Skeletal muscle tissue (tissue), 4 donors: ENCODE measurements around the gene ZNF622. TPM values are rescaled to one million over a fixed set of nuclear protein-coding genes. Genes with fewer than 3 reads are reported as not detected.
"Not testable (repeated sequence)": the region's sequence is repeated elsewhere in the genome, so short reads cannot be mapped to it uniquely, and the experiment has no call there.

Experiments used
- H3K27ac ChIP-seq: one replicate; pipeline ENCODE4 v1.7.0; 2013; ENCODE audit warnings: mild to moderate bottlenecking, low read depth, low read length, inconsistent platforms
- H3K27me3 ChIP-seq, 3 donors: one replicate each; pipeline ENCODE4 v1.7.0; 2013; ENCODE audit warnings: low read length in 3 of 3; ENCODE audit not compliant: control insufficient read depth in 3 of 3, insufficient read depth in 3 of 3
- H3K36me3 ChIP-seq, 3 donors: one replicate each; pipeline ENCODE4 v1.7.0; 2013; ENCODE audit warnings: low read length in 3 of 3; ENCODE audit not compliant: control insufficient read depth in 3 of 3, insufficient read depth in 3 of 3
- H3K4me1 ChIP-seq, 3 donors: one replicate each; pipeline ENCODE4 v1.7.0; 2013; ENCODE audit warnings: low read length in 3 of 3, mild to moderate bottlenecking in 3 of 3; ENCODE audit not compliant: control insufficient read depth in 3 of 3, insufficient read depth in 3 of 3
- H3K4me3 ChIP-seq, 3 donors: one replicate each; pipeline ENCODE4 v1.7.0; 2013; ENCODE audit warnings: low read length in 3 of 3
- H3K9ac ChIP-seq, 3 donors: one replicate each; pipeline ENCODE4 v1.7.0; 2013; ENCODE audit warnings: low read length in 3 of 3, mild to moderate bottlenecking in 3 of 3, moderate library complexity in 2 of 3, low read depth in 1 of 3
- H3K9me3 ChIP-seq, 3 donors: one replicate each; pipeline ENCODE4 v1.7.0; 2013; ENCODE audit warnings: low read length in 3 of 3; ENCODE audit not compliant: control insufficient read depth in 3 of 3
- total RNA-seq: library from RNA; depleted of rRNA; stranded (reverse); fragments of >200 nt; gene quantifications from one replicate; pipeline ENCODE4 v1.2.3, GENCODE V29; 2014
- donor health status: Osteomylitis.

ZNF622 gene
- total RNA-seq, 1 donor from 2014 or later: 28.2 TPM

DNA sequence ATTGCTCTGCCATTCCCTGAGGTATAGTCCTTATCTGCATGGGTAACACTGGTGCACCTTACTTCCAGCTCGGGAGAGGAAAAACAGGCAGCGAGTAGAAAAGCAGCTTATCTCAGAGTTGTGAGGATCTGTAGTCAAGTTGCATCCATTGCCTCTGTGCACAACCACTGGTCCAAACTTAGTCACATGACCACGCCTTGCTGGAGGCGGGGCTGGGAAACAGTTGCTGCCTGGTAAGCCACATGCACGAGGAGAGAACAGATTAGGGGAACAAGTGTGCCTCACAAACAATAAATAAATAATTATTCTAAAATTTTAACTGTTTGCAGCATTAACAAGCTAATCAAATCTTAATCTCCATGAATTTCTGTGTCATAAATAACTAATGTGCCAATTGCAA is 18.6 kb downstream of the ZNF622 start:
- H3K4me3 ChIP-seq: no peak overlapping the region
- H3K9me3 ChIP-seq: no peaks in the 10 kb centered on the region
- no peak overlapping the region for H3K27ac ChIP-seq
- H3K9ac ChIP-seq: no peak overlapping the region
- peaks cover 29 to 38% (median 36%) of the 10 kb centered on the region in 3 donors for H3K36me3 ChIP-seq
- H3K27me3 ChIP-seq: no peaks in the 10 kb centered on the region
- H3K4me1 ChIP-seq: no peaks in the 10 kb centered on the region

DNA sequence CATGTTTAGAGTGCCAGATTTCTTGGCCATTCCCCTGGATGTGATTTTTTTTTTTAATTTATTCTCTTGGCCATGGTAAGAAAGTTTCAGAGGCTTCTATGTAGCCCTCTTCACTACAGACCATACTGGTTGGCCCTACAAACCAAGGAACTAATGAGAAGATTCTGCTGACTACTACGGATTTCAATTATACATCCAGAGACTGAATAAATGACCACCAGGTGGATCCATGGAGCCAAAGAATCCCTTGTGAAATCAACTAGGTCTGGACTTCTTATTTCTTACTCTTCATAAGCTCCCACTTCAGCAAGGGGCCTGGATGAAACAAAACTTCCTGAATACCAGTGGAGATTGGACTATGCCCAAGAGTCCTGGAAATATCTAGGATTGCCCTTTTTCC is 27.6 kb downstream of the ZNF622 start:
- Histone ChIP-seq H3K27ac (no peak overlapping the region), H3K9me3 (no peaks in the 10 kb centered on the region), H3K4me1 (no peaks in the 10 kb centered on the region), H3K27me3 (peaks cover 0 to 2% (median 0%) of the 10 kb centered on the region in 3 donors), H3K36me3 (no peaks in the 10 kb centered on the region), H3K4me3 (no peak overlapping the region), H3K9ac (no peak overlapping the region)

DNA sequence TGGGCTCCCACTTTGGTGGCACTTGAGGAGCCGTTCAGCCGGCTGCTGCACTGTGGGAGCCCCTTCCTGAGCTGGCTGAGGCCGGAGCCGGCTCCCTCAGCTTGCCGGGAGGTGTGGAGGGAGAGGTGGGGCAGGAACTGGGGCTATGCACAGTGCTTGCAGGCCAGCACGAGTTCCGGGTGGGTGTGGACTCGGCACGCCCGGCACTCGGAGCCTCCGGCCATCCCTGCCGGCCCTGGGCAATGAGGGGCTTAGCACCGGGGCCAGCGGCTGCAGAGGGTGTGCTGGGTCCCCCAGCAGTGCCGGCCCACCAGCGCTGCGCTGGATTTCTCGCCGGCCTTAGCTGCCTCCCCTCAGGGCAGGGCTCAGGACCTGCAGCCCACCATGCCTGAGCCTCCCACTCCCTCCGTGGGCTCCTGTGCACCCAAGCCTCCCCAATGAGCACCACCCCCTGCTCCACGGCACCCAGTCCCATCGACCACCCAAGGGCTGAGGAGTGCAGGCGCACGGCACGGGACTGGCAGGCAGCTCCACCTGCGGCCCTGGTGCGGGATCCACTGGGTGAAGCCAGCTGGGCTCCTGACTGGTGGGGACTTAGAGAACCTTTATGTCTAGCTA is 29.4 kb downstream of the ZNF622 start:
- H3K4me3 ChIP-seq, H3K9me3 ChIP-seq, H3K4me1 ChIP-seq, H3K27me3 ChIP-seq, H3K27ac ChIP-seq, H3K9ac ChIP-seq, H3K36me3 ChIP-seq: not testable (repeated sequence)

DNA sequence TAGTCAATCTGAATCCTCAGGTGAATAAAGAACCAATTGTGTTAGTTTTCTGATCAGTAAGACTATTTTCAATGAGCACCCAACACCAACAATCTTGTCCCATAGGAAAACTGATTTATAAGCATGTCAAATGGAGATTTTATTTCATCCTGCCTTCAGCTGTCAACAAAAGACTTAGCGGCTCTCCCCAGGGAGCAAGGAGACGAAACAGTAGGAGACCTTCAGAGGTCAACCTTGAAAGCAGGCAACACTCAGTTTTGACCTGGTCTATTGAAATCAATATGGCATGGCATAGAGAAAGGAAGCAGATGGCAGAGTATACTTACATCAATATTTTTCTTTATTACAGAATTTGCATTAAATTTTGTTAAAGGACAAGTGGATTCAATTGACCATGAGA is 34.1 kb downstream of the ZNF622 start:
- Histone ChIP-seq H3K27me3 (peaks cover 0 to 2% (median 0%) of the 10 kb centered on the region in 3 donors), H3K27ac (no peak overlapping the region), H3K4me3 (no peak overlapping the region), H3K36me3 (no peaks in the 10 kb centered on the region), H3K9ac (no peak overlapping the region), H3K9me3 (no peaks in the 10 kb centered on the region), H3K4me1 (no peaks in the 10 kb centered on the region)

DNA sequence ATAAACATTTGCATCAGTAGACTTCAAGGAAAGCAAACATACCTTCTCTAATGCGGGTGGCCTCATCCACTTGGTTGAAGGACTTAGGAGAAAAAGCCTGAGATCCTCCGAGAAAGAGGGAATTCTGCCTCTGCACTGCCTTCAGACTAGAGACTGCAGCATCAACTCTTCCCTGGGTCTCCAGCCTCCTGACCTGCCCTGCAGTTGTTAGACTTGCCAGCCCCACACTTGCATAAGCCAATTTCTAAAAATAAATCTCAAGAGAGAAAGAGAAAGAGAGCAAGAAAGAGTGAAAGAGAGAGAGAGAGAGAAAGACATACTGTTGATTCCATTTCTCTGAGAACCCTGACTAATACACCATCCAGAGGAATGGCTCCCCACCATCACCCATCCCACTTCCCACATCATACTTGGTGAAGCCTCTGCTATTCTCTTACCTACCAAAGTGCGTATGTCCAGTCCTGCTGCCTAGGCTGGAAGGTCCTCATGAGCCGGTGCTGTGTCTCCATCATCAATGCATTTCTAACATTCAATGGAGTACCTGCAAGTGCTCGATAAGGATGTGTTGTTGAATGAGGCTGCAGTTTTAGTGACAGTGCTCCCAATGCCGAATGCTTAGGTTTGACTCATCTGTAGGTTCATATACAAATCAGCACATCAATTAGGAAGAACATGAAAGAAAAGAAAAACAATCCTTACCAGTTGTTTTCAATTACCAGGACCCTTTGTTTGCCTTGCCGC is 35.1 kb downstream of the ZNF622 start:
- no peaks in the 10 kb centered on the region for H3K36me3 ChIP-seq
- H3K27ac ChIP-seq: no peak overlapping the region
- H3K4me1 ChIP-seq: no peaks in the 10 kb centered on the region
- H3K9me3 ChIP-seq: no peaks in the 10 kb centered on the region
- no peak overlapping the region for H3K9ac ChIP-seq
- peaks cover 0 to 2% (median 0%) of the 10 kb centered on the region in 3 donors for H3K27me3 ChIP-seq
- no peak overlapping the region for H3K4me3 ChIP-seq

DNA sequence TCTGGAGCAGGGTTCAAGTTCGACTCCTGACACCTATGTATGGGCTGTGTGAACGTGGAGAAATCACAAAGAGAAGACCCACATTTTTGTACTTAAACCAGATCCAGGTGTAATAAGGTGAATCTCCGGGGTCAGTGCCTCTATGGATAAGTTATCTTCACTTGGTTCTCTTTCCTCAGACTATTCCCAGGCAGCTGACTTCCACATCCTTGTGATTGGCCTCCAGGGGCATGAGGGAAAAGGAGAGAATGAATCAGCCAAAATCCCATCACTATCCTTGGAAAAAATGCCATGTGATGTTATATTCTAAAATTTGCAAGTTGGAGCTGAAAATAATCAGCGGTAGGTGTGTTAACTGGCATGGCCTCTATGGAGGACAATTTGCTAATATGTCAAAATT is 37.2 kb downstream of the ZNF622 start:
- no peaks in the 10 kb centered on the region for H3K36me3 ChIP-seq
- no peaks in the 10 kb centered on the region for H3K4me1 ChIP-seq
- no peak overlapping the region for H3K9ac ChIP-seq
- no peaks in the 10 kb centered on the region for H3K9me3 ChIP-seq
- no peak overlapping the region for H3K4me3 ChIP-seq
- H3K27me3 ChIP-seq: no peaks in the 10 kb centered on the region
- no peak overlapping the region for H3K27ac ChIP-seq

DNA sequence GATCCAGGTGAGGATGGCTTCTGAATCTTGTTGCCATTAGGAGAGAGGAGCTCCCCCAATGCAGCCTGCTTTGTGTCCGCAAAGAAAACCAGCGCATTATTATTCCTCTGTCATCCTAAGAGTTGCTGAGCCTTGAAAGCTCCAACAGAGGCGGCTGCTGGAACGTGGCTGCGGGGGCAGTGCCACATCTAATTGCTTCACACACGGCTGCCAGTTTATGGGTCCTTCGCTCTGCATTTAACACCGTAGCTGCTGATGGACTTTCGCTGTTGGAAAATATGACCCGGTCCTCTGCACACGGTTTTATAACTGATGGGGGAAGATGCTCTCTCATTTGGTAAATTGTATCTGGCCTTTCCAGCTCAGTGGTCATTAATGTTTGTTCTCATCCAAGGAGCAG is 38.0 kb downstream of the ZNF622 start:
- Histone ChIP-seq H3K4me3 (no peak overlapping the region), H3K27me3 (no peaks in the 10 kb centered on the region), H3K4me1 (no peaks in the 10 kb centered on the region), H3K9ac (no peak overlapping the region), H3K9me3 (no peaks in the 10 kb centered on the region), H3K36me3 (no peaks in the 10 kb centered on the region), H3K27ac (no peak overlapping the region)

DNA sequence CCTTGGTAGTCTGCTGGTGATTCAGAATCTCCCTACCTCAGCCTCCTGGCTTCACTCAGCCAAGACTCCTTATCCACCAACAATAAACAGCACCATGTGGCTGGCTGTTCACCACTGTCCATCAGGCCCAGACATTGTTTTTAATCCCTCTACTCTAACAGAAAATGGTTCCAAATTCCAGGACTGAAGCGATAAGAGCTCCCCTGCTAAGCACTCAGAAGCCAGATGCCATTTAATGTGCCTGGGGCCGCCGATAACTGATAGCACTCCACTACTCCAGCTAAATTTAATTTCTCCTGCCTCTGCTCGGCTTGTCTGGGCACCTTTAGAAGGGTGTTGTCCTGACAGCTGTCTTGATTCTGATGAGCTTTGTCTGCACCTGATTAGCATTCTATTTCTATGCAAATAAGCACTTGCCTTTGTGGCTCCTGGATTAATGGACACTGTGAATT is 47.1 kb downstream of the ZNF622 start:
- Histone ChIP-seq H3K9me3 (no peaks in the 10 kb centered on the region), H3K9ac (no peak overlapping the region), H3K4me1 (no peaks in the 10 kb centered on the region), H3K27me3 (no peaks in the 10 kb centered on the region), H3K27ac (no peak overlapping the region), H3K36me3 (no peaks in the 10 kb centered on the region), H3K4me3 (no peak overlapping the region)

DNA sequence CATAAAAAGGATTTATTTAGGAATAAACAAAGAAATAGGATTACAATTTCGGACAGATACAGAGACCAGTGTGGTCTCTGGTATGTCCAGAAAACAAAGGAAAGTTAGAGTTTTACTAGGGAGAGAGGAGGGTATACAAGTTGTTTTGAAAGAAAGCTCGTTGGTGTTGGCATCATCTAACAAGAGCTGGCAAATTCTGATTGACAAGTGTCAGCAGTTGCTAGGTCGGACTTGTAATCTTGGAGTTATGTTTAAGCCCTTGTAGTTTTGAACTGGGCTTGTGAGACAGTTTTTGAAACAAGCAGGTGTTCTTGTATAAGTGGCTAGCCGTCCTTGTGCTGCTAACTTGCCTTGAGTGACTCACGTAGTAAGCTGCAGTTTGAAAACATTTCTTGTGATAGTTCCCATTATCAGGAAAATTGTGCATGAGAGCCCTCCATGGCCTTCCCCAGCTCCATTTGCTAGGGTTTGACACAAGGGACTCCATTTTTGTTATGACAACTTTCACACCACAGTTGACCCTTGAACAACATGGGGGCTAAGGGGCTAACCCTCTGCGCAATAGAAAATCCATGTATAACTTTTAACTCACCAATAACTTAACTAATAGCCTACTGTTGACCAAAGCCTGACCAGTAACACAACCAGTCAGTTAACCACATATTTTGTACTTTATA is 48.1 kb downstream of the ZNF622 start:
- H3K27me3 ChIP-seq: no peaks in the 10 kb centered on the region
- no peaks in the 10 kb centered on the region for H3K4me1 ChIP-seq
- H3K9me3 ChIP-seq: no peaks in the 10 kb centered on the region
- no peak overlapping the region for H3K4me3 ChIP-seq
- H3K27ac ChIP-seq: no peak overlapping the region
- no peak overlapping the region for H3K9ac ChIP-seq
- H3K36me3 ChIP-seq: no peaks in the 10 kb centered on the region

DNA sequence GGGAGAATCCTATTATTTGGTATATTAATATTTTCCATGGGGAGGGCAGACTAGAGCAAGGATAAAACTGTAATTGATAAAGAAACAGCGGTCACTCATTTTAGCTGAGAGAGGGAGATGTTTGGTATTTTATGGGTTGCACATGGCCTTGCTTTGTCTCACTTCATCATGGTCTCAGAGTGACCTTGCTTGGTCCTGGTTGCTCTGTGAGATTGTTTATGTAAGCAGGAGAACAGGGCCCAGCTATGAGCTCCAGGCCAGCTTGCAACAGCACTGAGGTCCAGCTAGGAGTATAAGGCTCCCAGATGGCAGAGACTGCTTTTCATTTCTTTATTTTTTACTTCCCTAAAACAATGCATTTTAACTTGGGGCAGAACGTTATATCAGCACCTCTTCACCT is 50.7 kb downstream of the ZNF622 start:
- no peak overlapping the region for H3K9ac ChIP-seq

More for the DNA sequence above, 50.7 kb downstream of the ZNF622 start:
- no peak overlapping the region for H3K4me3 ChIP-seq
- peaks cover 0 to 2% (median 0%) of the 10 kb centered on the region in 3 donors for H3K9me3 ChIP-seq
- no peaks in the 10 kb centered on the region for H3K36me3 ChIP-seq
- no peaks in the 10 kb centered on the region for H3K4me1 ChIP-seq
- H3K27ac ChIP-seq: no peak overlapping the region
- H3K27me3 ChIP-seq: peaks cover 0 to 3% (median 0%) of the 10 kb centered on the region in 3 donors
